GM23338 (cell line): ENCODE measurements around the gene SELENOF. TPM values are rescaled to one million over a fixed set of nuclear protein-coding genes. Genes with fewer than 3 reads are reported as not detected.

ENCODE experiments used
- ATAC-seq: fragments of 200-7000 bp; cut with Tn5 transposase; 3 replicates; pipeline ENCODE4 v1.9.1; 2020
- DNase-seq: peaks from one replicate; pipeline ENCODE4 v3.0.0-alpha.2; 2015; ENCODE audit warnings: low spot score
- H2AFZ ChIP-seq: fragments of 200-600 bp; sonication (generic); 2 replicates; pipeline ENCODE4 v1.8.0; 2016; ENCODE audit warnings: antibody characterized with exemption, mild to moderate bottlenecking, moderate library complexity
- H3F3A ChIP-seq: fragments of 200-600 bp; sonication (generic); replicated peaks from 2 replicates; pipeline ENCODE4 v1.8.0; 2017; ENCODE audit warnings: antibody characterized with exemption, mixed run types, low read depth
- H3K27ac ChIP-seq: fragments of 200-600 bp; sonication (generic); 2 replicates; pipeline ENCODE4 v1.6.1; 2016; ENCODE audit warnings: low read depth
- H3K27me3 ChIP-seq: fragments of 200-600 bp; sonication (generic); 2 replicates; pipeline ENCODE4 v1.8.0; 2016; ENCODE audit warnings: mild to moderate bottlenecking, mixed run types, moderate library complexity; ENCODE audit not compliant: insufficient read depth
- H3K36me3 ChIP-seq: fragments of 200-600 bp; sonication (generic); 2 replicates; pipeline ENCODE4 v1.8.0; 2016; ENCODE audit warnings: mild to moderate bottlenecking; ENCODE audit not compliant: insufficient read depth
- H3K4me1 ChIP-seq: fragments of 200-600 bp; sonication (generic); 2 replicates; pipeline ENCODE4 v1.8.0; 2016; ENCODE audit warnings: mild to moderate bottlenecking, moderate library complexity; ENCODE audit not compliant: insufficient read depth
- H3K4me2 ChIP-seq: fragments of 200-600 bp; sonication (generic); 2 replicates; pipeline ENCODE4 v1.7.1; 2017; ENCODE audit warnings: mixed run types
- H3K4me3 ChIP-seq: fragments of 200-600 bp; sonication (generic); 2 replicates; pipeline ENCODE4 v1.6.1; 2016; ENCODE audit warnings: mixed run types
- H3K79me2 ChIP-seq: fragments of 200-600 bp; sonication (generic); replicated peaks from 2 replicates; pipeline ENCODE4 v1.8.0; 2017; ENCODE audit warnings: mild to moderate bottlenecking; ENCODE audit not compliant: insufficient read depth
- H3K9me2 ChIP-seq: fragments of 200-600 bp; sonication (generic); 2 replicates; pipeline ENCODE4 v1.8.0; 2017; ENCODE audit not compliant: insufficient read depth
- H4K20me1 ChIP-seq: fragments of 200-600 bp; sonication (generic); replicated peaks from 2 replicates; pipeline ENCODE4 v1.8.0; 2017; ENCODE audit warnings: mild to moderate bottlenecking; ENCODE audit not compliant: insufficient read depth
- H3K27ac Mint-ChIP-seq: 2 replicates; pipeline ENCODE4 v1.8.0; 2020; ENCODE audit warnings: inconsistent platforms, mild to moderate bottlenecking, moderate library complexity, mixed read lengths
- H3K27me3 Mint-ChIP-seq: 3 replicates; pipeline ENCODE4 v1.8.0; 2022; ENCODE audit warnings: low read depth, mild to moderate bottlenecking, moderate library complexity, mixed read lengths, inconsistent platforms; ENCODE audit not compliant: insufficient read depth, poor library complexity
- H3K36me3 Mint-ChIP-seq: 3 replicates; pipeline ENCODE4 v1.8.0; 2021; ENCODE audit warnings: low read depth, mild to moderate bottlenecking, inconsistent platforms, moderate library complexity, mixed read lengths
- H3K4me1 Mint-ChIP-seq: 3 replicates; pipeline ENCODE4 v1.8.0; 2020; ENCODE audit warnings: mild to moderate bottlenecking, inconsistent platforms, mixed read lengths
- H3K4me3 Mint-ChIP-seq: 3 replicates; pipeline ENCODE4 v1.8.0; 2021; ENCODE audit warnings: moderate library complexity, mild to moderate bottlenecking, inconsistent platforms, mixed read lengths
- H3K9me3 Mint-ChIP-seq: 3 replicates; pipeline ENCODE4 v1.8.0; 2020; ENCODE audit warnings: moderate library complexity, mild to moderate bottlenecking, inconsistent platforms, mixed read lengths
- EZH2 ChIP-seq: fragments of 200-600 bp; sonication (generic); IDR thresholded peaks from one replicate; pipeline ENCODE4 v1.8.0; 2017; ENCODE audit warnings: antibody characterized with exemption, mild to moderate bottlenecking, low read depth; ENCODE audit not compliant: unreplicated experiment
- EZH2phosphoT487 ChIP-seq: fragments of 200-600 bp; sonication (generic); IDR thresholded peaks from one replicate; pipeline ENCODE4 v1.8.1; 2018; ENCODE audit warnings: antibody characterized with exemption; ENCODE audit not compliant: unreplicated experiment
- POLR2AphosphoS5 ChIP-seq: IDR thresholded peaks from 2 replicates; pipeline ENCODE4 v1.6.1; 2016; ENCODE audit warnings: antibody characterized with exemption, low read depth
- ZNF114 ChIP-seq: fragments of 250-450 bp; sonication (Bioruptor Pico); IDR thresholded peaks from 2 replicates; pipeline ENCODE4 v1.5.0; 2020; ENCODE audit warnings: mild to moderate bottlenecking, moderate library complexity
- ZNF331 ChIP-seq: fragments of 250-450 bp; sonication (Bioruptor Pico); IDR thresholded peaks from 2 replicates; pipeline ENCODE4 v1.5.0; 2020; ENCODE audit warnings: low read depth, mild to moderate bottlenecking, moderate library complexity
- polyA plus RNA-seq: library from polyadenylated mRNA; unstranded; fragments of >200 nt; fragmentation: Nextera tagmentation; extraction: Ambion mirVana; gene quantifications from 2 replicates; pipeline ENCODE4 v1.2.1, GENCODE V29; 2016
- total RNA-seq: library from RNA; depleted of rRNA; stranded (reverse); fragments of >200 nt; shearing (Covaris generic); gene quantifications from 2 replicates; pipeline ENCODE4 v1.2.3, GENCODE V29; 2014
- TF ChIP-seq, protein P1 (sequence below): IDR thresholded peaks from one replicate; pipeline ENCODE4 v1.6.1; 2018; ENCODE audit warnings: antibody characterized with exemption; ENCODE audit not compliant: unreplicated experiment
- TF ChIP-seq, protein P2 (sequence below): IDR thresholded peaks from 2 replicates; pipeline ENCODE4 v1.6.1; 2016; ENCODE audit warnings: antibody characterized with exemption
- TF ChIP-seq, protein P3 (sequence below), 2 experiments: fragments of 200-600 bp in 1 of 2; sonication (generic) in 1 of 2; conservative IDR thresholded peaks; 2 replicates each; pipeline versions ENCODE4 v1.5.1 to v1.6.1; 2016 to 2017; ENCODE audit warnings: antibody characterized with exemption in 2 of 2, low read depth in 2 of 2, mild to moderate bottlenecking in 2 of 2, moderate library complexity in 1 of 2

SELENOF gene
- total and polyA plus RNA-seq, 2 experiments from 2014 or later = 113 to 142 TPM

DNA sequence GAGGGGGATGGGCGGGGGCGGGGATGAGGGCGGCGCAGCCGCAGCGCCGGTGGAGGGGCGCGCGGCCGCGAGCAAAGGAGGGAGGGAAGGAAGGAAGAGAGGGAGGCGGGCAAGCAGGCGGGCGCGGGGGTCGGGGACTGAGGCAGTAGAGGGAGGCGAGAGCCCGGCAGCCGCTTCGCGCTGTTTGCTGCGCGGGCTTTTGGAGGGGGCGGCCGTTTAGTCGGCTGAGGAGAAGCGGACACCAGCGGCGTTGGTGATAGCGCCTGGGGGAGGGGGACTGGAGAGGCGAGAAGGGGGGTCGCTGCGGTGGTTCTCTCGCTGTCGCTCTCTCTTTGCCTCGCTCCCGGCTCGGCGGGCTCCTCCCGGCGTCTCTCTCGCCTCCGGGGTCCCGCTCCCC, 673 bp upstream of the SELENOF start, which contains the start of gene HS2ST1:
Gene HS2ST1, plus strand, starts transcription at position 35 of the 397 bp plus-strand sequence.
- H4K20me1 ChIP-seq = peaks cover 19% of the 10 kb centered on the region
- H2AFZ ChIP-seq = peak within 1 kb of the TSS; percentile 38
- TF ChIP-seq POLR2AphosphoS5 (peak; percentile 63), EZH2phosphoT487 (no peak), ZNF331 (CRISPR knock-in tag) (no peak), ZNF114 (no peak)
- TF ChIP-seq, protein P1, sequence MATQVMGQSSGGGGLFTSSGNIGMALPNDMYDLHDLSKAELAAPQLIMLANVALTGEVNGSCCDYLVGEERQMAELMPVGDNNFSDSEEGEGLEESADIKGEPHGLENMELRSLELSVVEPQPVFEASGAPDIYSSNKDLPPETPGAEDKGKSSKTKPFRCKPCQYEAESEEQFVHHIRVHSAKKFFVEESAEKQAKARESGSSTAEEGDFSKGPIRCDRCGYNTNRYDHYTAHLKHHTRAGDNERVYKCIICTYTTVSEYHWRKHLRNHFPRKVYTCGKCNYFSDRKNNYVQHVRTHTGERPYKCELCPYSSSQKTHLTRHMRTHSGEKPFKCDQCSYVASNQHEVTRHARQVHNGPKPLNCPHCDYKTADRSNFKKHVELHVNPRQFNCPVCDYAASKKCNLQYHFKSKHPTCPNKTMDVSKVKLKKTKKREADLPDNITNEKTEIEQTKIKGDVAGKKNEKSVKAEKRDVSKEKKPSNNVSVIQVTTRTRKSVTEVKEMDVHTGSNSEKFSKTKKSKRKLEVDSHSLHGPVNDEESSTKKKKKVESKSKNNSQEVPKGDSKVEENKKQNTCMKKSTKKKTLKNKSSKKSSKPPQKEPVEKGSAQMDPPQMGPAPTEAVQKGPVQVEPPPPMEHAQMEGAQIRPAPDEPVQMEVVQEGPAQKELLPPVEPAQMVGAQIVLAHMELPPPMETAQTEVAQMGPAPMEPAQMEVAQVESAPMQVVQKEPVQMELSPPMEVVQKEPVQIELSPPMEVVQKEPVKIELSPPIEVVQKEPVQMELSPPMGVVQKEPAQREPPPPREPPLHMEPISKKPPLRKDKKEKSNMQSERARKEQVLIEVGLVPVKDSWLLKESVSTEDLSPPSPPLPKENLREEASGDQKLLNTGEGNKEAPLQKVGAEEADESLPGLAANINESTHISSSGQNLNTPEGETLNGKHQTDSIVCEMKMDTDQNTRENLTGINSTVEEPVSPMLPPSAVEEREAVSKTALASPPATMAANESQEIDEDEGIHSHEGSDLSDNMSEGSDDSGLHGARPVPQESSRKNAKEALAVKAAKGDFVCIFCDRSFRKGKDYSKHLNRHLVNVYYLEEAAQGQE = peak; percentile 9
- TF ChIP-seq, protein P2, sequence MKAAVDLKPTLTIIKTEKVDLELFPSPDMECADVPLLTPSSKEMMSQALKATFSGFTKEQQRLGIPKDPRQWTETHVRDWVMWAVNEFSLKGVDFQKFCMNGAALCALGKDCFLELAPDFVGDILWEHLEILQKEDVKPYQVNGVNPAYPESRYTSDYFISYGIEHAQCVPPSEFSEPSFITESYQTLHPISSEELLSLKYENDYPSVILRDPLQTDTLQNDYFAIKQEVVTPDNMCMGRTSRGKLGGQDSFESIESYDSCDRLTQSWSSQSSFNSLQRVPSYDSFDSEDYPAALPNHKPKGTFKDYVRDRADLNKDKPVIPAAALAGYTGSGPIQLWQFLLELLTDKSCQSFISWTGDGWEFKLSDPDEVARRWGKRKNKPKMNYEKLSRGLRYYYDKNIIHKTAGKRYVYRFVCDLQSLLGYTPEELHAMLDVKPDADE = no peak
- TF ChIP-seq, protein P3, sequence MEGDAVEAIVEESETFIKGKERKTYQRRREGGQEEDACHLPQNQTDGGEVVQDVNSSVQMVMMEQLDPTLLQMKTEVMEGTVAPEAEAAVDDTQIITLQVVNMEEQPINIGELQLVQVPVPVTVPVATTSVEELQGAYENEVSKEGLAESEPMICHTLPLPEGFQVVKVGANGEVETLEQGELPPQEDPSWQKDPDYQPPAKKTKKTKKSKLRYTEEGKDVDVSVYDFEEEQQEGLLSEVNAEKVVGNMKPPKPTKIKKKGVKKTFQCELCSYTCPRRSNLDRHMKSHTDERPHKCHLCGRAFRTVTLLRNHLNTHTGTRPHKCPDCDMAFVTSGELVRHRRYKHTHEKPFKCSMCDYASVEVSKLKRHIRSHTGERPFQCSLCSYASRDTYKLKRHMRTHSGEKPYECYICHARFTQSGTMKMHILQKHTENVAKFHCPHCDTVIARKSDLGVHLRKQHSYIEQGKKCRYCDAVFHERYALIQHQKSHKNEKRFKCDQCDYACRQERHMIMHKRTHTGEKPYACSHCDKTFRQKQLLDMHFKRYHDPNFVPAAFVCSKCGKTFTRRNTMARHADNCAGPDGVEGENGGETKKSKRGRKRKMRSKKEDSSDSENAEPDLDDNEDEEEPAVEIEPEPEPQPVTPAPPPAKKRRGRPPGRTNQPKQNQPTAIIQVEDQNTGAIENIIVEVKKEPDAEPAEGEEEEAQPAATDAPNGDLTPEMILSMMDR (conservative IDR thresholded peaks at IDR 0.05; ENCODE audit: low read depth in 2 of 2) = no peak
- Mint-ChIP-seq H3K27me3 (peaks cover 4% of the 10 kb centered on the region), H3K4me3 (no peak within 1 kb of the TSS), H3K36me3 (peaks cover 15% of the 10 kb centered on the region), H3K9me3 (no peaks in the 10 kb centered on the region), H3K27ac (no peak within 1 kb of the TSS), H3K4me1 (peaks cover 23% of the 10 kb centered on the region)
- H3K4me3 ChIP-seq = peak within 1 kb of the TSS; percentile 85
- peaks cover 10% of the 10 kb centered on the region for H3K4me1 ChIP-seq
- H3K9me2 ChIP-seq = no peaks in the 10 kb centered on the region
- H3K36me3 ChIP-seq = no peaks in the 10 kb centered on the region
- H3K27ac ChIP-seq = peak within 1 kb of the TSS; percentile 96
- H3K27me3 ChIP-seq = no peaks in the 10 kb centered on the region
- ATAC-seq (peak; percentile 74), DNase-seq (no peak)
- H3K79me2 ChIP-seq = peaks cover 85% of the 10 kb centered on the region
- H3F3A ChIP-seq = no peaks in the 10 kb centered on the region; the same call in 1 of the 2 replicates
- H3K4me2 ChIP-seq = peak within 1 kb of the TSS; percentile 92

DNA sequence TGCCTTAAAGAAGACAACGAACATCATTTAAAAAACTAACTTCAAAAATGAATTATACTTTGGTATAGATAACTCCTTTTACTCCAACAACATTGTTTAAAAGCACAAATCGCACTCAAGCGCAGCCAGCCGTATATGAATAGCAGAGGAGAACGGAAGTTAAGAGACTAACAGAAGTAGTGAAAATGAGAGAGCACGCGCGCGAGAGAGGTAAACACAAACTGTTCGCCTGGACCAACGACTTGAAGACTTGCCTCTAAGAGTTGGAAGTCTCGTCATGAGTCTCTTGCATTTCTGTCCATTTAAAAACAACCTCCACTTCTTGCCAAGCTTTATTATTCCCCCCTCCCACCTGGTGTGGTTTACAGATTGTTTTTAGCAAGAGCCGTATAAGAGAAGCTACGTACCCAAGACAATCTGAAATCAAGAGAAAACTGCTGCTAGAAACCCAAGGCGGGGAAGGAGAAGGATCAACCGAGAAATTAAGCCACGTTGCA, 479 bp downstream of the SELENOF start:
- no peaks in the 10 kb centered on the region for H3K36me3 ChIP-seq
- Mint-ChIP-seq H3K4me3 (no peak overlapping the region), H3K4me1 (peaks cover 26% of the 10 kb centered on the region), H3K27me3 (peaks cover 4% of the 10 kb centered on the region), H3K36me3 (peaks cover 21% of the 10 kb centered on the region), H3K27ac (no peak overlapping the region), H3K9me3 (no peaks in the 10 kb centered on the region)
- H4K20me1 ChIP-seq = peaks cover 30% of the 10 kb centered on the region
- H3F3A ChIP-seq = no peaks in the 10 kb centered on the region; the same call in 1 of the 2 replicates
- peaks cover 85% of the 10 kb centered on the region for H3K79me2 ChIP-seq
- no peaks in the 10 kb centered on the region for H3K9me2 ChIP-seq
- DNase-seq (peak; percentile 37), ATAC-seq (no peak)
- H3K4me3 ChIP-seq = peak overlapping the region; percentile 80
- peak overlapping the region; percentile 19; the same call in 1 of the 2 replicates for H2AFZ ChIP-seq
- H3K27me3 ChIP-seq = no peaks in the 10 kb centered on the region
- H3K4me2 ChIP-seq = peak overlapping the region; percentile 90
- peak overlapping the region; percentile 63 for H3K27ac ChIP-seq
- peaks cover 10% of the 10 kb centered on the region for H3K4me1 ChIP-seq
- TF ChIP-seq EZH2 = no peak
- TF ChIP-seq, protein P3 (conservative IDR thresholded peaks at IDR 0.05; ENCODE audit: low read depth in 2 of 2) = no peak
- TF ChIP-seq, protein P1 = no peak
